GM19452 (cell line): ENCODE results near the gene DAB2IP.

Source experiments
- ATAC-seq: cut with Tn5 transposase; IDR thresholded peaks from one replicate; pipeline ENCODE4 v1.9.1; 2021; ENCODE audit not compliant: unreplicated experiment

Gene DAB2IP

GRCh38 chr9:121755581-121755980, 104.1 kb downstream of the DAB2IP start:
- ATAC-seq, result no peak

GRCh38 chr9:121756474-121757280, 105.2 kb downstream of the DAB2IP start:
- no peak for ATAC-seq

- no peak for ATAC-seq
Measured at GRCh38 chr9:121757281-121757585, 105.8 kb downstream of the DAB2IP start.

- no peak for ATAC-seq
Measured at GRCh38 chr9:121758693-121759092, 107.3 kb downstream of the DAB2IP start.

- ATAC-seq, result no peak
Measured at GRCh38 chr9:121759996-121760395, 108.6 kb downstream of the DAB2IP start.

- ATAC-seq, result no peak
Measured at GRCh38 chr9:121760571-121760970, 109.1 kb downstream of the DAB2IP start.

- ATAC-seq, result no peak
Measured at GRCh38 chr9:121763131-121763530, 111.7 kb downstream of the DAB2IP start.

- ATAC-seq, result no peak
Measured at GRCh38 chr9:121763561-121764370, 112.3 kb downstream of the DAB2IP start.

- no peak for ATAC-seq
Measured at GRCh38 chr9:121764371-121764730, 112.9 kb downstream of the DAB2IP start.

GRCh38 chr9:121765021-121765950, 113.9 kb downstream of the DAB2IP start:
- no peak for ATAC-seq

GRCh38 chr9:121766081-121766683, 114.7 kb downstream of the DAB2IP start:
- no peak for ATAC-seq

GRCh38 chr9:121767171-121767769, 115.8 kb downstream of the DAB2IP start:
- ATAC-seq, result no peak

GRCh38 chr9:121768416-121769015, 117.1 kb downstream of the DAB2IP start:
- ATAC-seq, result no peak

- no peak for ATAC-seq
Measured at GRCh38 chr9:121769939-121770338, 118.5 kb downstream of the DAB2IP start.

- no peak for ATAC-seq
Measured at GRCh38 chr9:121770415-121771273, 119.2 kb downstream of the DAB2IP start.

- ATAC-seq, result no peak
Measured at GRCh38 chr9:121771418-121771817, 120.0 kb downstream of the DAB2IP start.

GRCh38 chr9:121771851-121772599, 120.6 kb downstream of the DAB2IP start:
- no peak for ATAC-seq

GRCh38 chr9:121772600-121773285, 121.3 kb downstream of the DAB2IP start:
- no peak for ATAC-seq
